Nephron progenitor cell (in vitro differentiated cells): ENCODE data around the gene TNFRSF14.

Experiments
- DNase-seq: peaks from one replicate; pipeline ENCODE4 v3.0.0; 2021
- H3K27ac Mint-ChIP-seq: 2 replicates; pipeline ENCODE4 v1.8.0; 2021; ENCODE audit warnings: mild to moderate bottlenecking, moderate library complexity, mixed read lengths
- H3K27me3 Mint-ChIP-seq: 2 replicates; pipeline ENCODE4 v1.8.0; 2021; ENCODE audit warnings: mild to moderate bottlenecking, low read depth, mixed read lengths; ENCODE audit not compliant: poor library complexity
- H3K36me3 Mint-ChIP-seq: 2 replicates; pipeline ENCODE4 v1.8.0; 2021; ENCODE audit warnings: low read depth, mixed read lengths
- H3K4me1 Mint-ChIP-seq: 2 replicates; pipeline ENCODE4 v1.8.0; 2021; ENCODE audit warnings: mixed read lengths
- H3K4me3 Mint-ChIP-seq: 2 replicates; pipeline ENCODE4 v1.8.0; 2021; ENCODE audit warnings: mild to moderate bottlenecking, moderate library complexity, mixed read lengths
- H3K9me3 Mint-ChIP-seq: 2 replicates; pipeline ENCODE4 v1.8.0; 2021; ENCODE audit warnings: mild to moderate bottlenecking, moderate library complexity, mixed read lengths
- CTCF ChIP-seq: fragments of 200-600 bp; sonication (generic); IDR thresholded peaks from 2 replicates; pipeline ENCODE4 v1.5.0; 2021; ENCODE audit warnings: antibody characterized with exemption

TNFRSF14 gene

GRCh38 chr1:2525920-2526823, 30.0 kb upstream of the TNFRSF14 start, which contains the start of gene PANK4:
Gene PANK4 (minus strand): TSS chr1:2526596. CDS start chr1:2526587, 9 bp downstream.
- Mint-ChIP-seq H3K27ac (peak within 1 kb of the TSS; percentile 97), H3K4me1 (peaks cover 34% of the 10 kb centered on the region), H3K4me3 (peak within 1 kb of the TSS; percentile 94), H3K27me3 (peaks cover 44% of the 10 kb centered on the region), H3K9me3 (no peaks in the 10 kb centered on the region), H3K36me3 (peaks cover 2% of the 10 kb centered on the region)
- TF ChIP-seq CTCF = no peak
- DNase-seq = peak; percentile 93

GRCh38 chr1:2526824-2527555, 29.2 kb upstream of the TNFRSF14 start:
- no peak overlapping the region for H3K27ac Mint-ChIP-seq
- no peak for TF ChIP-seq CTCF
- DNase-seq = no peak
- H3K4me3 Mint-ChIP-seq = peak overlapping the region; percentile 94
- H3K9me3 Mint-ChIP-seq = no peaks in the 10 kb centered on the region
- H3K27me3 Mint-ChIP-seq = peaks cover 52% of the 10 kb centered on the region
- no peaks in the 10 kb centered on the region for H3K36me3 Mint-ChIP-seq
- peaks cover 34% of the 10 kb centered on the region for H3K4me1 Mint-ChIP-seq

GRCh38 chr1:2527556-2527860, 28.7 kb upstream of the TNFRSF14 start:
- Mint-ChIP-seq H3K36me3 (no peaks in the 10 kb centered on the region), H3K27ac (no peak overlapping the region), H3K4me3 (no peak overlapping the region), H3K9me3 (no peaks in the 10 kb centered on the region), H3K27me3 (peaks cover 55% of the 10 kb centered on the region), H3K4me1 (peaks cover 33% of the 10 kb centered on the region)
- DNase-seq = no peak
- no peak for TF ChIP-seq CTCF

GRCh38 chr1:2528016-2528415, 28.2 kb upstream of the TNFRSF14 start:
- no peak for DNase-seq
- H3K27ac Mint-ChIP-seq = no peak overlapping the region

GRCh38 chr1:2528611-2528965, 27.6 kb upstream of the TNFRSF14 start:
- Mint-ChIP-seq H3K36me3 (no peaks in the 10 kb centered on the region), H3K4me1 (peaks cover 29% of the 10 kb centered on the region), H3K9me3 (no peaks in the 10 kb centered on the region), H3K4me3 (no peak overlapping the region), H3K27ac (no peak overlapping the region), H3K27me3 (peaks cover 65% of the 10 kb centered on the region)
- no peak for TF ChIP-seq CTCF
- no peak for DNase-seq

More at GRCh38 chr1:2528016-2528415, 28.2 kb upstream of the TNFRSF14 start:
- H3K9me3 Mint-ChIP-seq = no peaks in the 10 kb centered on the region
- no peaks in the 10 kb centered on the region for H3K36me3 Mint-ChIP-seq
- H3K4me3 Mint-ChIP-seq = no peak overlapping the region
- H3K27me3 Mint-ChIP-seq = peaks cover 59% of the 10 kb centered on the region
- peaks cover 29% of the 10 kb centered on the region for H3K4me1 Mint-ChIP-seq
- TF ChIP-seq CTCF = no peak
